NT2/D1 (cell line): ENCODE measurements around the gene UPB1.

Source experiments
- DNase-seq: peaks from one replicate; pipeline ENCODE4 v3.0.0-alpha.2; 2011; ENCODE audit warnings: low read depth, low spot score
- H3K27me3 ChIP-seq: 2 replicates; pipeline ENCODE4 v1.6.0; 2011; ENCODE audit warnings: mild to moderate bottlenecking; ENCODE audit not compliant: insufficient read length, insufficient read depth
- H3K36me3 ChIP-seq: 2 replicates; pipeline ENCODE4 v1.6.1; 2011; ENCODE audit warnings: mild to moderate bottlenecking, low read length, mixed read lengths; ENCODE audit not compliant: insufficient read depth, insufficient read length
- H3K4me1 ChIP-seq: 2 replicates; pipeline ENCODE4 v1.5.1; 2011; ENCODE audit not compliant: insufficient read depth, insufficient read length
- H3K4me3 ChIP-seq: 2 replicates; pipeline ENCODE4 v1.5.1; 2011; ENCODE audit warnings: low read depth; ENCODE audit not compliant: insufficient read length
- H3K9ac ChIP-seq: 2 replicates; pipeline ENCODE4 v1.6.0; 2011; ENCODE audit warnings: low read depth; ENCODE audit not compliant: insufficient read length
- H3K9me3 ChIP-seq: 2 replicates; pipeline ENCODE4 v1.5.1; 2011; ENCODE audit warnings: mild to moderate bottlenecking, low read length; ENCODE audit not compliant: insufficient read depth
- SUZ12 ChIP-seq: IDR thresholded peaks from 2 replicates; pipeline ENCODE4 v1.6.1; 2011; ENCODE audit not compliant: insufficient read length, insufficient read depth; ENCODE audit errors: extremely low read depth
- YY1 ChIP-seq: IDR thresholded peaks from 2 replicates; pipeline ENCODE4 v1.6.1; 2011; ENCODE audit not compliant: insufficient read length, insufficient read depth
- ZNF274 ChIP-seq: IDR thresholded peaks from 2 replicates; pipeline ENCODE4 v1.6.1; 2011; ENCODE audit warnings: mild to moderate bottlenecking, low read depth, low read length

Gene UPB1

GRCh38 chr22:24455751-24456426, 39.2 kb upstream of the UPB1 start:
- H3K9ac ChIP-seq: no peak overlapping the region

DNA sequence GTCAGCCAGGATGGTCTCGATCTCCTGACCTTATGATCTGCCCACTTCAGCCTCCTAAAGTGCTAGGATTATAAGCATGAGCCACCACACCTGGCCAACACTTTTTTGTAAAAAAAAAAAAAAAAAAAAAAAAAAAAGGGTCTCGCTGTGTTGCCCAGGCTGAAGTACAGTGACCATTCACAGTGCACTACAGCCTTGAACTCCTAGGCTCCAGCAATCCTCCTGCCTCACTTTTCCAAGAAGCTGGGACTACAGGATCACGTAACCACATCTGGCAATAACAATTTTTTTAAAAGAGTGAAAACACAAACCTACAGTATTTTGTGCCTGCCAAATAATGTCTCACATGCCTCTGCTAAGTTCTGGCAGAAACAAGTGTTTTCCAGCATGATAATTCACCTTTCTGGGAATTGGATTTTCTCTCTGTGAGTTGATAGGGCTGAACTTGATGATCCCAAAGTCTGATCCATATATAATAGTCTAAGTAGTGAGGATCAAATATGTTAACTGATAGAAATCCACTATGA, 37.2 kb upstream of the UPB1 start:
- peaks cover 3% of the 10 kb centered on the region for H3K4me1 ChIP-seq
- no peak overlapping the region for H3K4me3 ChIP-seq
- no peak overlapping the region for H3K9ac ChIP-seq
- TF ChIP-seq YY1 (no peak), ZNF274 (no peak), SUZ12 (no peak)
- no peaks in the 10 kb centered on the region for H3K36me3 ChIP-seq
- no peaks in the 10 kb centered on the region for H3K9me3 ChIP-seq
- DNase-seq: no peak
- H3K27me3 ChIP-seq: no peaks in the 10 kb centered on the region

More at GRCh38 chr22:24455751-24456426, 39.2 kb upstream of the UPB1 start:
- Histone ChIP-seq H3K27me3 (no peaks in the 10 kb centered on the region), H3K4me3 (no peak overlapping the region), H3K36me3 (no peaks in the 10 kb centered on the region), H3K9me3 (peaks cover 12% of the 10 kb centered on the region), H3K4me1 (peaks cover 3% of the 10 kb centered on the region)
- TF ChIP-seq SUZ12: no peak
- no peak for TF ChIP-seq ZNF274
- TF ChIP-seq YY1: no peak
- DNase-seq: no peak

- H3K9ac ChIP-seq: no peak overlapping the region
- H3K4me1 ChIP-seq: peaks cover 3% of the 10 kb centered on the region
- no peak for TF ChIP-seq ZNF274
- no peak for TF ChIP-seq SUZ12
- no peak for TF ChIP-seq YY1
Observed at GRCh38 chr22:24459911-24460310, 35.2 kb upstream of the UPB1 start.

GRCh38 chr22:24460418-24461089, 34.6 kb upstream of the UPB1 start:
- H3K4me3 ChIP-seq: no peak overlapping the region
- no peaks in the 10 kb centered on the region for H3K27me3 ChIP-seq
- H3K4me1 ChIP-seq: peaks cover 3% of the 10 kb centered on the region
- no peak for DNase-seq
- no peaks in the 10 kb centered on the region for H3K36me3 ChIP-seq
- H3K9me3 ChIP-seq: no peaks in the 10 kb centered on the region
- no peak overlapping the region for H3K9ac ChIP-seq
- no peak for TF ChIP-seq YY1
- TF ChIP-seq ZNF274: no peak
- no peak for TF ChIP-seq SUZ12

More at GRCh38 chr22:24459911-24460310, 35.2 kb upstream of the UPB1 start:
- no peak for DNase-seq
- Histone ChIP-seq H3K36me3 (no peaks in the 10 kb centered on the region), H3K9me3 (no peaks in the 10 kb centered on the region), H3K4me3 (no peak overlapping the region), H3K27me3 (no peaks in the 10 kb centered on the region)

DNA sequence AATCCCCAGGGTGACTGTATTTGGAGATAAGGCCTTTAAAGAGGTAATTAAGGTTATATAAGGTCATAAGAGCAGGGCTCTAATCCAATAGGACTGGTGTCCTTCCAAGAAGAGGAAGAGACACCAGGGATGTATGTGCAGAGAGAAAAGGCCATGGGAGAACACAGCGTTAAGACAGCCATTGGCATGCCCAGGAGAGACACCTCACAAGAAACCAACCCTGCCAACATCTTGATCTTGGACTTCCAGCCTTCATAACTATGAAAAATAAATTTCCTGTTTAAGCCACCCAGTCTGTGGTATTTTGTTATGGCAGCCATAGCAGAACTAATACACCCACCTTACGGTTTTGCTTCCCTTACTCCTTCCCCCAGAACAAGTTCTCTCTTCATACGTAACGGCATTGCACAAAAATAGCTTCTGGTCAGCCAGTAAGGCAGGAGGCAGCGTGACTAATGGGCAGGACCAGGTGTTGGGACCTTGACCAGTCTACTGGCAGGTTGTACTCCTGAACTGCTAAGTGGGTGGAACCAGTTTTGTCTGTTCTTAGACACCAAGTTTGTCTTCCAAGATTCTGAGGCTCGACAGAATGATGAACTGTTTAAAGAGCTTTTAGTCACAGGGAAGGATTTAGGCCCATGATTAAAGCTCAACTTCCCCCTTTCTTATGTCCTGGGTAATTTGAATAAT, 31.9 kb upstream of the UPB1 start:
- Histone ChIP-seq H3K4me3 (no peak overlapping the region), H3K36me3 (no peaks in the 10 kb centered on the region), H3K9me3 (no peaks in the 10 kb centered on the region), H3K9ac (no peak overlapping the region), H3K27me3 (no peaks in the 10 kb centered on the region), H3K4me1 (peaks cover 3% of the 10 kb centered on the region)
- no peak for TF ChIP-seq SUZ12
- no peak for TF ChIP-seq YY1
- TF ChIP-seq ZNF274: no peak
- no peak for DNase-seq

DNA sequence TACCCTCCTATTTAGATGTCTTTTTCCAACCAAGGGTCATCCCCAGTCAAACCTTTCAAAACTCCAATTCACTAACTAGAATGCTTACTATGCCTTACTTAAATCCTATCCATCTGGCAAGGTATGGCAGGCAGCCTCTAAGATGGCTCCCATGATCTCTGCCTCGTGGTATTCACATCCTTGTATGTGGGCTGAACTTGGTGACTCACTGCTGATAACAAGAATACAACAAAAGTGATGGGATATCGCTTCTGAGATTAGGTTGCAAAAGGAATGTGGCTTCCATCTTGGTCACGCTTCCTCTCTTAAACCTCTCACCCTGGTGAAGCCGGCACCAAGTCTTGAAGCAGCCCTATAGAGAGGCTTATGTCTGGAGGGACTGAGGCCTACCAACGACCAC, 29.6 kb upstream of the UPB1 start:
- no peak for TF ChIP-seq YY1
- no peak for TF ChIP-seq SUZ12
- no peak for TF ChIP-seq ZNF274
- no peak for DNase-seq
- Histone ChIP-seq H3K27me3 (no peaks in the 10 kb centered on the region), H3K4me3 (no peak overlapping the region), H3K9ac (no peak overlapping the region), H3K4me1 (peaks cover under 1% of the 10 kb centered on the region), H3K9me3 (no peaks in the 10 kb centered on the region), H3K36me3 (no peaks in the 10 kb centered on the region)

- Histone ChIP-seq H3K9ac (no peak overlapping the region), H3K9me3 (no peaks in the 10 kb centered on the region), H3K4me1 (no peaks in the 10 kb centered on the region), H3K27me3 (no peaks in the 10 kb centered on the region), H3K36me3 (no peaks in the 10 kb centered on the region), H3K4me3 (no peak overlapping the region)
- DNase-seq: no peak
- TF ChIP-seq ZNF274: no peak
- no peak for TF ChIP-seq YY1
- no peak for TF ChIP-seq SUZ12
Observed at GRCh38 chr22:24465975-24466374, 29.2 kb upstream of the UPB1 start.
